Measurements from ENCODE around the gene DOK5. TPM values are rescaled to one million over a fixed set of nuclear protein-coding genes. Genes with fewer than 3 reads are reported as not detected.

Gene DOK5
- total and polyA plus RNA-seq, 2 donors (not counting 3 experiments of a cell fraction or from before 2014, with no cell fraction given) = 3.5 to 14.2 TPM

GRCh38 chr20:54539521-54540046 lies 64.2 kb downstream of the DOK5 start:
- no peak for TF ChIP-seq MAX (IDR thresholded peaks at IDR 0.05; ENCODE audit: insufficient read depth, insufficient read length)
- no peak for TF ChIP-seq JUN (IDR thresholded peaks at IDR 0.05; ENCODE audit: borderline replicate concordance, insufficient read depth, insufficient read length, low read depth)
- no peak for TF ChIP-seq CTCF (IDR thresholded peaks at IDR 0.05; ENCODE audit: extremely low read depth in 1 of 2, insufficient read depth in 1 of 2, low read depth in 1 of 2, low read length in 2 of 2)
- TF ChIP-seq EZH2 (IDR thresholded peaks at IDR 0.05; ENCODE audit: borderline replicate concordance, low read depth, low read length, severe bottlenecking) = no peak
- no TSS peak for BruUV-seq (replicated peaks)
- dilution Hi-C loops (cut with MboI; ENCODE audit: extremely low pct_ligation_motif_present, low sequenced_read_pairs) (no loop called here), intact Hi-C loops (cut with micrococcal nuclease) (no loop called here)
- Histone ChIP-seq H3K9me1 (replicated peaks; ENCODE audit: control insufficient read depth, extremely low read depth, insufficient read depth, low read length) (no peaks in the 10 kb centered on the region), H2AFZ (ENCODE audit: low read depth, low read length) (no peak overlapping the region), H3K4me2 (ENCODE audit: insufficient read depth, low read length) (no peak overlapping the region), H3K9ac (replicated peaks; ENCODE audit: extremely low read depth, insufficient read depth, low read length) (no peak overlapping the region), H3K4me3 (replicated peaks in 1 of 3; ENCODE audit: insufficient read depth in 1 of 3, low read depth in 1 of 3, low read length in 3 of 3) (no peak overlapping the region), H3K4me1 (ENCODE audit: control insufficient read depth, extremely low read depth, insufficient read depth, low read length) (no peaks in the 10 kb centered on the region), H3K27ac (ENCODE audit: insufficient read depth, low read depth, low read length) (no peak overlapping the region), H3K79me2 (ENCODE audit: control insufficient read depth, insufficient read depth, low read length) (no peaks in the 10 kb centered on the region), H3K27me3 (ENCODE audit: control insufficient read depth in 2 of 2, insufficient read depth in 2 of 2, low read length in 2 of 2) (no peaks in the 10 kb centered on the region), H3K9me3 (replicated peaks; ENCODE audit: control insufficient read depth, insufficient read depth, low read length) (no peaks in the 10 kb centered on the region), H3K36me3 (ENCODE audit: control insufficient read depth in 2 of 2, extremely low read depth in 1 of 2, insufficient read depth in 2 of 2, low read length in 2 of 2) (no peaks in the 10 kb centered on the region), H4K20me1 (replicated peaks; ENCODE audit: control insufficient read depth, extremely low read depth, insufficient read depth, low read length) (no peaks in the 10 kb centered on the region)
- DNase-seq (ENCODE audit: low read depth, low spot score) (no peak), FAIRE-seq (no peak)
- ChIA-PET CTCF (no interaction called here), POLR2A (no interaction called here)

- Histone ChIP-seq H2AFZ (ENCODE audit: low read depth, low read length) (no peak overlapping the region), H3K4me1 (ENCODE audit: control insufficient read depth, extremely low read depth, insufficient read depth, low read length) (no peaks in the 10 kb centered on the region), H4K20me1 (replicated peaks; ENCODE audit: control insufficient read depth, extremely low read depth, insufficient read depth, low read length) (no peaks in the 10 kb centered on the region), H3K79me2 (ENCODE audit: control insufficient read depth, insufficient read depth, low read length) (no peaks in the 10 kb centered on the region), H3K4me3 (replicated peaks in 1 of 3; ENCODE audit: insufficient read depth in 1 of 3, low read depth in 1 of 3, low read length in 3 of 3) (no peak overlapping the region), H3K27me3 (ENCODE audit: control insufficient read depth in 2 of 2, insufficient read depth in 2 of 2, low read length in 2 of 2) (no peaks in the 10 kb centered on the region), H3K9ac (replicated peaks; ENCODE audit: extremely low read depth, insufficient read depth, low read length) (no peak overlapping the region), H3K9me3 (replicated peaks; ENCODE audit: control insufficient read depth, insufficient read depth, low read length) (no peaks in the 10 kb centered on the region), H3K27ac (ENCODE audit: insufficient read depth, low read depth, low read length) (no peak overlapping the region), H3K9me1 (replicated peaks; ENCODE audit: control insufficient read depth, extremely low read depth, insufficient read depth, low read length) (no peaks in the 10 kb centered on the region), H3K36me3 (ENCODE audit: control insufficient read depth in 2 of 2, extremely low read depth in 1 of 2, insufficient read depth in 2 of 2, low read length in 2 of 2) (no peaks in the 10 kb centered on the region), H3K4me2 (ENCODE audit: insufficient read depth, low read length) (no peak overlapping the region)
- BruUV-seq (replicated peaks) = no TSS peak
- DNase-seq (ENCODE audit: low read depth, low spot score) (no peak), FAIRE-seq (no peak)
- POLR2A ChIA-PET = no interaction called here
- intact Hi-C loops (cut with micrococcal nuclease) (no loop called here), dilution Hi-C loops (cut with MboI; ENCODE audit: extremely low pct_ligation_motif_present, low sequenced_read_pairs) (no loop called here)
- CTCF ChIA-PET = interaction anchor here (0.8 to 1.0 kb wide), 2 partner anchors 10 to 30 kb away, joined by 3 to 4 read pairs; no protein-coding TSS in a partner anchor
- TF ChIP-seq GATA2 (IDR thresholded peaks at IDR 0.05; ENCODE audit: insufficient read depth, insufficient read length, low read depth, low read length) = no peak
- TF ChIP-seq EZH2 (IDR thresholded peaks at IDR 0.05; ENCODE audit: borderline replicate concordance, low read depth, low read length, severe bottlenecking) = no peak
- no peak for TF ChIP-seq POLR2AphosphoS5 (IDR thresholded peaks at IDR 0.05; ENCODE audit: insufficient read depth, low read depth, low read length)
- TF ChIP-seq FOS (IDR thresholded peaks at IDR 0.05; ENCODE audit: borderline replicate concordance, insufficient read depth, low read length) = no peak
- no peak for TF ChIP-seq MYC (IDR thresholded peaks at IDR 0.05; ENCODE audit: low read depth, low read length)
- no peak for TF ChIP-seq MAX (IDR thresholded peaks at IDR 0.05; ENCODE audit: insufficient read depth, insufficient read length)
- TF ChIP-seq CTCF (IDR thresholded peaks at IDR 0.05; ENCODE audit: extremely low read depth in 1 of 2, insufficient read depth in 1 of 2, low read depth in 1 of 2, low read length in 2 of 2) = no peak
- no peak for TF ChIP-seq POLR2A (IDR thresholded peaks at IDR 0.05; ENCODE audit: low read depth, low read length)
Observed at GRCh38 chr20:54543369-54543768, 68.0 kb downstream of the DOK5 start.
